Measurements from ENCODE around the gene SOS1.

GRCh38 chr2:38959466-38959865, 161.4 kb downstream of the SOS1 start:
- TF ChIP-seq CTCF (IDR thresholded peaks at IDR 0.05 in 4 of 5, conservative IDR thresholded peaks at IDR 0.05 in 1 of 5), result no peak
- TF ChIP-seq POLR2A (IDR thresholded peaks at IDR 0.05), result no peak

Data from gastrocnemius medialis (tissue), 4 donors.